Mucosa of rectum (tissue), 2 donors: ENCODE measurements around the gene MYOT.

Experiments used
- H3K27ac ChIP-seq, 2 donors: one replicate each; pipeline ENCODE4 v1.7.0; 2013; ENCODE audit warnings: inconsistent platforms in 2 of 2, low read depth in 2 of 2, low read length in 2 of 2
- H3K27me3 ChIP-seq, 2 donors: one replicate each; pipeline ENCODE4 v1.7.0; 2013; ENCODE audit warnings: low read length in 2 of 2; ENCODE audit not compliant: control insufficient read depth in 2 of 2, insufficient read depth in 2 of 2
- H3K36me3 ChIP-seq, 2 donors: one replicate each; pipeline ENCODE4 v1.7.0; 2013; ENCODE audit warnings: low read length in 2 of 2; ENCODE audit not compliant: control insufficient read depth in 2 of 2, insufficient read depth in 2 of 2
- H3K4me1 ChIP-seq, 2 donors: one replicate each; pipeline ENCODE4 v1.7.0; 2013; ENCODE audit warnings: low read length in 2 of 2, mild to moderate bottlenecking in 1 of 2; ENCODE audit not compliant: control insufficient read depth in 2 of 2, insufficient read depth in 2 of 2
- H3K4me3 ChIP-seq, 2 donors: one replicate each; pipeline ENCODE4 v1.7.0; 2013; ENCODE audit warnings: low read length in 2 of 2
- H3K9ac ChIP-seq, 2 donors: one replicate each; pipeline ENCODE4 v1.7.0; 2013; ENCODE audit warnings: low read length in 2 of 2, low read depth in 1 of 2, mild to moderate bottlenecking in 1 of 2
- H3K9me3 ChIP-seq, 2 donors: one replicate each; pipeline ENCODE4 v1.7.0; 2013; ENCODE audit warnings: low read length in 2 of 2; ENCODE audit not compliant: control insufficient read depth in 2 of 2
- donor health status: healthy.
- donor health status: Normal muscosa, but diverticular disease.

MYOT gene

GRCh38 chr5:137933491-137933911 lies 65.8 kb downstream of the MYOT start:
- peaks cover 0 to 7% of the 10 kb centered on the region in 2 donors for H3K4me1 ChIP-seq
- H3K4me3 ChIP-seq, result no peak overlapping the region
- H3K9ac ChIP-seq, result no peak overlapping the region
- H3K27me3 ChIP-seq, result no peaks in the 10 kb centered on the region
- no peaks in the 10 kb centered on the region for H3K9me3 ChIP-seq
- no peak overlapping the region for H3K27ac ChIP-seq
- peaks cover 6 to 12% of the 10 kb centered on the region in 2 donors for H3K36me3 ChIP-seq

- Histone ChIP-seq H3K36me3 (peaks cover 20 to 29% of the 10 kb centered on the region in 2 donors), H3K4me1 (peaks cover 0 to 7% of the 10 kb centered on the region in 2 donors), H3K9me3 (no peaks in the 10 kb centered on the region), H3K4me3 (no peak overlapping the region), H3K27me3 (no peaks in the 10 kb centered on the region), H3K9ac (no peak overlapping the region), H3K27ac (no peak overlapping the region)
Observed at GRCh38 chr5:137935190-137935589, 67.5 kb downstream of the MYOT start.

- H3K27me3 ChIP-seq, result no peaks in the 10 kb centered on the region
- H3K9ac ChIP-seq, result no peak overlapping the region
- H3K4me1 ChIP-seq, result peaks cover 0 to 7% of the 10 kb centered on the region in 2 donors
- H3K9me3 ChIP-seq, result no peaks in the 10 kb centered on the region
- H3K4me3 ChIP-seq, result no peak overlapping the region
- peaks cover 24 to 33% of the 10 kb centered on the region in 2 donors for H3K36me3 ChIP-seq
- no peak overlapping the region for H3K27ac ChIP-seq
Observed at GRCh38 chr5:137935694-137936093, 68.0 kb downstream of the MYOT start.
